C4-2B (cell line): ENCODE data around the gene OCA2.

ENCODE experiments used
- CTCF ChIP-seq: fragments of 450-650 bp; conservative IDR thresholded peaks from 2 replicates; pipeline ENCODE4 v1.5.1; 2017; ENCODE audit warnings: mild to moderate bottlenecking
- ZFX ChIP-seq: fragments of 450-650 bp; IDR thresholded peaks from 2 replicates; pipeline ENCODE4 v1.6.1; 2017

- no peak for TF ChIP-seq CTCF
- no peak for TF ChIP-seq ZFX
Observed at GRCh38 chr15:28101201-28101600, 2.1 kb upstream of the OCA2 start.
